Tibial artery (tissue), 4 donors: Measurements from ENCODE around the gene MISP.
A peak's percentile ranks its signal among the peaks of the same experiment; 100 is the strongest.

Source experiments
- DNase-seq, 2 donors: peaks; one replicate each; pipeline ENCODE4 v3.0.0-alpha.2; 2019
- H3K27ac ChIP-seq, 2 donors: fragments of 200-600 bp; sonication (generic) in 1 of 2; 1 replicate in 1 of 2; 2 replicates in 1 of 2; pipeline ENCODE4 v1.5.1; 2018 to 2019; ENCODE audit warnings: mild to moderate bottlenecking in 1 of 2
- H3K27me3 ChIP-seq, 2 donors: fragments of 200-600 bp; sonication (generic) in 1 of 2; one replicate each; pipeline versions ENCODE4 v1.5.1 to v1.6.0; 2016 to 2019
- H3K36me3 ChIP-seq, 3 donors: fragments of 200-600 bp; sonication (generic) in 2 of 3; one replicate each; pipeline ENCODE4 v1.5.1; 2016 to 2019; ENCODE audit warnings: mild to moderate bottlenecking in 2 of 3
- H3K4me1 ChIP-seq, 4 donors: fragments of 200-600 bp; sonication (generic) in 2 of 4; 1 replicate in 3 of 4; 2 replicates in 1 of 4; pipeline ENCODE4 v1.5.1; 2016 to 2019
- H3K4me3 ChIP-seq, 2 donors: fragments of 200-600 bp; sonication (generic) in 1 of 2; 1 replicate in 1 of 2; 2 replicates in 1 of 2; pipeline ENCODE4 v1.5.1; 2018 to 2019; ENCODE audit warnings: mild to moderate bottlenecking in 2 of 2
- H3K9me3 ChIP-seq, 3 donors: fragments of 200-600 bp; sonication (generic) in 1 of 3; one replicate each; pipeline ENCODE4 v1.5.1; 2016 to 2019
- CTCF ChIP-seq, 2 experiments: fragments of 200-600 bp in 1 of 2; fragments of 450-650 bp in 1 of 2; IDR thresholded peaks; one replicate each; pipeline ENCODE4 v1.5.1; 2017 to 2019; ENCODE audit warnings: antibody characterized with exemption in 2 of 2, mild to moderate bottlenecking in 1 of 2, moderate library complexity in 1 of 2
- intact Hi-C: fragments of 100-400 bp; cut with DNase I; formaldehyde crosslinking; loops from one replicate; pipeline ENCODE4 v1.15.0; 2023; ENCODE audit warnings: low total_unique reads

The MISP gene

DNA sequence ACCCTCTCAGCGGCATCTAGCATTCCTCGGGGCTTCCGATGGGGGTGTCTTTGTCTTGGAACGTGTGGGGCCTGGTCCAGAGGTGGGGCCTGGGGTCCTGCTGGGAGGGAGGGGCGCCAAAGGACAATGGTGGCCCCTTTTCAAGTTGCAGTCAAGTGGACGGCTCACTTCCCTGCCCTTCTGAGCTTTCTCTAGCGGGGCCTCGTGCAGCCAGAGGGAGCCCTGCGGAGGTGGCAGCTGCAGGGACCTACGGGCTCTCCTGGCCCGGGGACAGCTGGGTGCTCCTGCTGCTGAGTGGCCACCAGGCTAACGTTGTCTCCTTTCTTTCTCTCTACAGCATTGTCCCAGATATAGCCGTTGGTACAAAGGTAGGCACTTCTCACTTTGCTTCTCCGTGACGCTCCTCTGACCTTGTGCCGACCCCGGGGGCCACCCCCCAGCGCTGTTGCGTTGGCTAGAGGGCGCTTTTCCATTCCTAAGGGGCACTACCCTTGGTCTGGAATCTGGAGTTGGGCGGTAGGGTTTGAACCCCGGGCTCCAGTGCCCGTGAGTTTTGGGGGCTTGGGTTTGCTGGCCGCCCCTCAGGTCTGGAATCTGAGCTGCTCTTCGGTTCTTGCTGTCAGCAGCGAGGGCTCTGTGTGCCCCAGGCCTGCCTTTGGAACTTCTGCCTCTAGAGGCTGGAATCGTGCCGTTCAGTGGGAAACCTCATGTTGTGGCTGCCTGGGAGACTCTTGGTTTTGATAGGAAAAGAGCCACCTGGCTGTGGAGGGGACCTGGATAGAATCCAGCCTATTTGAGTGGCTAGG, 48.4 kb downstream of the MISP start:
- TF ChIP-seq CTCF (IDR thresholded peaks at IDR 0.05) = no peak
- Histone ChIP-seq H3K4me1 (peaks cover 23 to 72% (median 63%) of the 10 kb centered on the region in 4 donors), H3K27ac (peak overlapping the region; percentile 91 to 98), H3K36me3 (peaks cover 14 to 29% (median 24%) of the 10 kb centered on the region in 3 donors), H3K9me3 (no peaks in the 10 kb centered on the region), H3K27me3 (no peaks in the 10 kb centered on the region), H3K4me3 (peak overlapping the region; percentile 82 to 98)
- no peak for DNase-seq
- intact Hi-C loops = no loop called here

DNA sequence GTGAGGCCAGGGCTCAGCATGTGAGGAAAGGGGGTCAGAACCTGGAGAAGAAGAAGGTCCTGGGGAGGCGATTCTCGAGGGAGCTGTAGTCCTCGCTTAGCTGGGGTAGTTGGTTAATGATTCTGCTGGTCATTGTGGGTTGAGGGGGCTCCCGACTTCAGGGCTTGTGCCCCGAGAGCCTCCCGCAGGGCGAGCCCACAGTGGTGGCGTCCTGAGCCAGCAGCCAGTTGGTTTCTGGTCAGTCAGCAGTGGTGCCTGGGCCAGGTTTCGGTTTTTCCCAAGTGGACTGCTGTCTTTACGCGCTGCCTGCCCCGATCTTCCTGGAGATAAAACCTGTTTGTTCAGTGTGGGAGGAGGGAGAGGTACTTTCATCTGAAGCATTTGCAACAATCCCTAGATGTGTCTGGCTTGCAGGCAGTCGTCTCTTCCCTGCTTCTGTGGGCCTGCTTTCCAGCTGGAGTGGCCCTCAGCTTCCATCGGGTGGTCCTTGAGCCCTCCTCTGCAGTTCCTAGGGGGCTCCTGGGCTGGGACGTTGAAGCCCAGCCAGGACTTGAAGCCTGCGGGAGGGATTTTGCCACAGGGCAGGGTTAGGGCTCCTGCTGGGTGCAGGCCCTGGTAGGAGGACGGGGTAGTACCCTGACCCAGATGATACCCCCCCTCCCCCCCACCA, 49.6 kb downstream of the MISP start:
- H3K4me3 ChIP-seq = peak overlapping the region; percentile 17 to 25
- TF ChIP-seq CTCF (IDR thresholded peaks at IDR 0.05) = no peak
- peak overlapping the region; percentile 54 to 91 for H3K27ac ChIP-seq
- intact Hi-C loops = no loop called here
- peaks cover 26 to 41% (median 36%) of the 10 kb centered on the region in 3 donors for H3K36me3 ChIP-seq
- H3K27me3 ChIP-seq = no peaks in the 10 kb centered on the region
- H3K9me3 ChIP-seq = no peaks in the 10 kb centered on the region
- peaks cover 22 to 68% (median 59%) of the 10 kb centered on the region in 4 donors for H3K4me1 ChIP-seq
- no peak for DNase-seq

DNA sequence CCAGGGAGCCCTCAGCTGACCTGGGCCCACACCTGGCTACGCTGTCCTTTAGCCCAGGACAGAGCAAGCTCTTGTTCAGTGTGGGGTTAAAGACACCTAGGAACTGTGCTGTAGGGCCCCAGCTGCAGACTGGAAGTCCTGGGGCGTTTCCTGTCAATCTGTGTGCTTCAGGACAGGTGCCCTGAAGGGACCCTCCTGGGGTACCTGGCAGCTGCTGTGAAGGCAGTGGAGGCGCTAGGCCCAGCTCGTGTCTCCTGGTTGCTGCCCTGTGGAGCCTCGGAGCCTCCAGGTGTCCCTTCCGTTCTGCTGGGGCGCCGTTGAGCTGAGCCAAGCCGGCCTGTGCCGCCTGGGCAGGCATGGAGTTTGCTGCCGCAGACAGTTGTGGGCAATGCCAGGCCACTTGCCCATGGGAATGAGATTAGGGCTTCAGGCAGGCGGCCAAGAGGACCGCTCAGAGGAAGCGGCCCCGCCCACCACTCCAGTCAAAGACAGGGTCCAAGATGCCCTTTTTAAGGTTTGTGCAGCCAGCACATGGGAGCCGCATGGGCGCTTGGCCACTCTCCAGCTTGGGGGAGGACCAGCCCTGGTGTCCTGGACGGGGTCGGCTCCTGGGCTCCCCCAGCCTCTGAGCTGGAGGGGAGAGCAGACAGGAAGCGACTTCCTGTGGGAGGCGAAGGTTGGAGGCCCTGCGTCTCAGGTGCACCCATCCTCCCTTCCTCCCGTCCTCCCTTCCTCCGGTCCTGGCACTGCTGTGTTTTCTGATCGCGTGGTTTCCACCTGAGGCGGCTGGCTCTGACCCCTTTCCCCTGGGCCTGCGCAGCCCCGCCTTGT, 50.3 kb downstream of the MISP start:
- Histone ChIP-seq H3K36me3 (peaks cover 34 to 48% (median 44%) of the 10 kb centered on the region in 3 donors), H3K27me3 (no peaks in the 10 kb centered on the region), H3K27ac (peak overlapping the region; percentile 54 to 91), H3K4me3 (peak overlapping the region; percentile 17 to 25), H3K9me3 (no peaks in the 10 kb centered on the region), H3K4me1 (peaks cover 14 to 66% (median 52%) of the 10 kb centered on the region in 4 donors)
- no peak for TF ChIP-seq CTCF (IDR thresholded peaks at IDR 0.05)
- intact Hi-C loops = no loop called here
- peak; percentile 66 to 94 for DNase-seq

DNA sequence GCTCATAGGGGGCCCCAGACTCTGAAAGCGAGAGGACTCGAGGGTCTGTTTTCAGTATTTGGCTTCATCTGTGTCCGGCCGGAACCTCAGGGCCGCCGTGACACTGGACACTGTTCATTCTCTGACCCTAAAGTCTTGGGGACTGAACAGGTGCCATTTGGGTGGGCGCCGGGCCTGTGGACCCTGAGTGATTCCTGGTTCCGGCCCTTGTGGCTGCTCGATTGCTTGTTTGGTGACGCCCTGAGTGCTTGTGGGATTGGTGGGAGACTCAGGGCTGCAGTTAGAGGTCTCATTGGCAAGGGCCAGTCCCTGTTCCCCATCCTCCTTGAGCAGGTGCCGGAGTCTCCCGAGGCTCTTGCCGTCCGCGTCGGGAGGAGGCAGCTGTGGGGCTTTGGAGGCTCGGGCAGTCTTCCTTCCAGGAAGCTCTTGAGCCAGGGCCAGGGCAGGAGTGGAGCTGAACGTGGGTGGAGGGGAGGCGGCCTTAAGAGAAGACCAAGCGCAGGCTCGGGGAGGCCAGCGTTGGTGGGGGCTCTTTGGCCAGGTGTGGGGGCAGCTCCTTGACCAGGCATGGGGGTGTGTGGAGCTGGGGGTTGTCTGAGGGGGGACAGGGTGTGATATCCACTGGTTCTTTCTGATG, 51.1 kb downstream of the MISP start:
- peak overlapping the region; percentile 17 to 25 for H3K4me3 ChIP-seq
- intact Hi-C loops = no loop called here
- peak overlapping the region; percentile 43 to 91 for H3K27ac ChIP-seq
- TF ChIP-seq CTCF (IDR thresholded peaks at IDR 0.05) = no peak
- no peak for DNase-seq
- H3K36me3 ChIP-seq = peaks cover 41 to 56% (median 51%) of the 10 kb centered on the region in 3 donors
- H3K9me3 ChIP-seq = no peaks in the 10 kb centered on the region
- no peaks in the 10 kb centered on the region for H3K27me3 ChIP-seq
- peaks cover 13 to 62% (median 49%) of the 10 kb centered on the region in 4 donors for H3K4me1 ChIP-seq
